ENCODE data around the gene SPATA31D4.

Gene SPATA31D4

DNA sequence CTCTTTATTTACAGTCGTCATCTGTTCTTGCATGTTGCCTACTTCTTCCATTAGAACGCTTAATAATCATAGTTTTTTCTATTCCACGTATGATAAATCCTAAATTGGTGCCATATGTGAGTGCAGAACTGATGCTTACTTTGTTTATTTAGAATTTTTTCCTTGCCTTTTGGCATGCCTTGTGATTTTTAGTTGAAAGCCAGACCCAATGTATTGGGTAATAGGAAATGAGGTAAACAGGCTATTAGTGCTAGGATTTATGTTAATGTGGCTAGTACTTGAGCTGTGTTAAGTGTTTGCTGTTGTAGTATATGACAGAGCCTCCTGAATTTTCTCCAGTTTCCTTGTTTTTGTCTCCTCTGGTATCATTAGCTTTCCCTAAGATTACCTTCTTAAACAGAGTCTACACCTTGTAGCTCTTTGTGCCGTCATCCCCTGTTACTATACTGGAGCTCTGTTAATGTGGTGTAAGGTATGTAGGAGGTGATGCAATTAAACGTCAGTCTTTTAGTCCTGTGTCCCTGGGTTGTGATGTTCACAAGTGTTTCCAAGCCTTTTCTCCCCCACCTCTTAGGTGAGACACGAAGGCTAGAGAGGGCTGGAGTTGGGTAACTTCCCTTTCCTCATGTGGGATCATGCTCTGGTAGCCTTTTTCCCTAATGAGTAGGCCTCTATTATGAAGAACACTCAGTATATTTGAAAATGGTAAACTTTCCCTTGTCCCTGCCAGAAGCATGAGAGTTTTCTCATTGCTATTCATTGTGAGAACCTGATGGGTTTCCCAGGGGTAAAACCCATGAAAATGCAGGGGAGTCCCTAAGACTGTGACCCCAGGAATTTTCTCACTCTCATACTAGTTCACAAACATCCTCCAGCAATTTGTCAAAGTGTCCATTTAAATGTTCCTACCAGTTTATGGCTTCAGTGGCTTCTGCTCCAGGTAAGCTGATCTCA is 36.3 kb downstream of the SPATA31D4 start:
- no peak for DNase-seq (ENCODE audit: low spot score)

DNA sequence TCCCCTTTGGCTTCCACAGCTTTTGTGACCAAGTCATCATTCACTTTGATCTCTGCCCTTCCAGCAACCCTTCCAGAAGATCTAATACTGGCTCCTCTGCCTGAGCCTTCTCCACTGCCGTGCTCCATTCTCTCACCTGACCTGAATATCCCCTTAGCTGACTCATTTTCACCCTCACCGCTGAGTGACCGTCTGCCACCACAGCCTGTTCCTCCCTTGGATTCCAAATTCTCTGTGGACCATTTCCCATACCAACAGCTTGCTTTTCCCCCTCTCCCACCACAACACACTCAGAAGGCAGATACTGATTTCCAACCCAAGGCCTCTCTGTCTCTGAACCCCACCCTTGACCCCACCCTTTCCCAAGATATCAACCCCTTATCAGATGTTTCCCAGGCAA is 39.8 kb downstream of the SPATA31D4 start:
- no peak for DNase-seq (ENCODE audit: low spot score)

DNA sequence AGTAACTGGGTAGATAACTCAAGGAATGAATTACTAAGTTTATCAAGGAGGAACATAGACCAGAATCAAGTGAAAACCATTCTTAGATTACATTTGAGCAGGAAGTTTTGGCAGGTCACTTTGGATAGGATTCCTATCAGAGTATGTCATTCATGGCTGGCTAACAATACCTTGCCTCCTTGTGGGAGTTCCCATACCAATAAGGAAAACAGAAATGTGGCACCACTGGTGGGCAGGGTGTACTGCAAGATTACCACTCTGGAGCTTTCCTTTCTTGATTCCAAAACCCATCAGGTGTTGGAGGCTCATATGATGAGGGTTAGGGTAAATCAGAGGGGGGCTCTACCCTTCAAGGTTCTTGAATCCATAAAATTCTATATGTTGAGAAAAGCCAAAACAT is 41.7 kb downstream of the SPATA31D4 start:
- DNase-seq (ENCODE audit: low spot score), result no peak

DNA sequence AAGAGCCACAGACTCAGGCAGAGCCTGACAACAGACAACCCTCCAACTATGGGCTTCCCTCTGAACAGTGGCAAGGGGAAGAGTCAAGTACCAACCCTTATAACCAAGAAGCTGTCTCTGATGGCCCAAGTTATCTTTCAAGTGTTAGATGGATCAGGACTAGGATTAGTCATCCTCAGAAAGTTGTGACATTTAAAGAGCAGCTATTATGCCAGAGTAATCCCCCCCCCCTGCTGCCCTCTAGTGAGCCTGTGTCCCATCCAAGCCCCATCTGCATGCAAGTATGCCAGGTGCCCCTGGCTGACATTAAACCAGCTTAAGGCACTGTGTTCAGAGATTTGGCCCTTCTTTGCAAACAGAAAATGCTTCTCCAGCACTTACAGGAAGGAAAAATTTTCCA is 43.5 kb downstream of the SPATA31D4 start:
- no peak for DNase-seq (ENCODE audit: low spot score)

DNA sequence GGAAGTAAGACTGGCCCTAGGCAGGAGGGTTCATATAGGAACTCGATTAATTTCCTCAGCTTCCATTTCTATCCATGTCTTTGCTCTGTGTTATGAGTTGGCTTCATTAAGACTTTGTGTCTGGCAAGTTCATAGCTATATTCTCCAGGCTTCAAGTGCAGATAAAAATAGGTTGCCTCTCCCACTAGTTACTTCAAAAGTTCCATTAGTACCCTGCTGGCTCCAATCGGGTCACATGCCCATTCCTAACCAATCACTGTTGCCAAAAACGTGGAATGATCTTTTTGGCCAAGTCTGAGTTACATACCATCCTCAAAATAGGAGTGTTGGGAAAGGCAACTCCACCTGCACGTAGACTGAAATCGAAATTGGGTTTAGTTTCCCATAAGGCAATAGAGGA is 46.5 kb downstream of the SPATA31D4 start:
- DNase-seq (ENCODE audit: low spot score), result no peak

DNA sequence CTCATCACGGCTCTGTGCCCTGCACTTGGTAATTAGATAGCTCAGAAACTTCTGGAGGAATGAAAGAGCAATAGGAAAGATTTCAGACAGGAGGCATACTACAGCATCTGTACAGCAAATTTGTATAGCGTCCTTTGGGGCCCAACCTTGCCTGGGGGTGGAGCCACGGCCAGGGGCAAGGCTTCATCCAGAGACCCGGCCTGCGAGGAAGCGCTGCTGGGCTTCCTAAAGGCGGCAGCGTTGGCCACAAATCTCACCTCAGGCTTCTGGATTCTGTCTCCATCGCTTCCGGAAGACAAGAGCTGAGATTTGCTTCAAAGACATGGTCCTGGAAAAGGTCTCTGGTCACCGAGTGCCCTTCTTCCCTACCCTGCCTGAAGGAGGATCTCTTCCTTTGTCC is 48.1 kb downstream of the SPATA31D4 start:
- DNase-seq (ENCODE audit: low spot score), result no peak

DNA sequence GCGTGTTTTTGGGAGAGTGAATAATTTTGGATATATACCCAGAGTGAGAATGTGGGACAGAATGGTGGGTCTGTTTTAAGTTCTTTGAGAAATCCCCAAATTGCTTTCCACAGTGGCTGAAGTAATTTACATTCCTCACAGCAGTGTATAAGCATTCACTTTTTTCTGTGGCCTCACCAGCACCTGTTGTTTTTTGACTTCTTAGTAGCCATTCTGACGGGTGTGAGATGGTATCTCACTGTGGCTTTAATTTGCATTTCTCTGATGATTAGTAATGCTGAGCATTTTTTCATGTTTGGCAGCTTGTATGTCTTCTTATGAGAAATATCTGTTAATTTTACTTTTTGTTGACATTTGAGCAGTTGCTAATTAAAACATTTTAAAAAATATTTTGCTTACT is 51.0 kb downstream of the SPATA31D4 start:
- DNase-seq (ENCODE audit: low spot score), result no peak

DNA sequence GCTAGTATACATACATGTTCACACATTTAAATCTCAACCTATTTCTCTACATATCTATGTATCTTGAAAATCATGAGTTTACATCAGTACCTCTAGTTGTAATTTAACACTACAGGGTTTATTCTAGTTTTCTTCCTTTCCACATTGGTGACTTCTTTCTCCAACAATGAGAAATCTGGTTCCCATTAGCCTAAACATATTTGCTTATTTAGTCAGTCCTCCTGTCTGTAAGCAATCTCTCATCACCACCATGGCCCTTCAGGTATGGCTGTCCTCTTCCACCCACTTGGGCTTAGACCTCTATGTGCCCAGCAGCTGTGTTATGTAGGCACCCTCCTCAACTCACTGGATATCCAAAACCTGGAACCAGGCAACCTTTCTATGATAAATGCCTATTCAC is 52.3 kb downstream of the SPATA31D4 start:
- no peak for DNase-seq (ENCODE audit: low spot score)

DNA sequence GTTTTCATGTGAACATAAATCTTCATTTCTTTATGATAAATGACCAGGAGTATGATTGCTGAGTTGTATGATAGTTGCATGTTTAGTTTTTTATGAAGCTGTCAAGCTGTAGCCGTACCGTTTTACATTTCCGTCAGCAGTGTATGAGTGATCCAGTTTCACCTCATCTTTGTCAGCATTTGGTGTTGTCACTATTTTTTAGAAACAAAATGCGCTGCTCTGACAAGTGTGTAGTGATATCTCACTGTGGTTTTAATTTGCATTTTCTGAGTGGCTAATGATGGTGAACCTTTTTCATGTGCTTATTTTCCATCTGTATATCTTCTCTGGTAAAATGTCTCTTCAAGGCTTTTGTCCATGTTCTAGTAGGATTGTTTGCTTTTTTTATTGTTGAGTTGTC is 53.7 kb downstream of the SPATA31D4 start:
- no peak for DNase-seq (ENCODE audit: low spot score)

Measured in NAMALWA (cell line).